ENCODE results near the gene METTL15. TPM values are rescaled to one million over a fixed set of nuclear protein-coding genes. Genes with fewer than 3 reads are reported as not detected.
"Not testable (repeated sequence)": the region's sequence is repeated elsewhere in the genome, so short reads cannot be mapped to it uniquely, and the experiment has no call there.

The METTL15 gene
- total and polyA plus RNA-seq, 2 experiments from 2014 or later: 9.0 to 19.8 TPM

DNA sequence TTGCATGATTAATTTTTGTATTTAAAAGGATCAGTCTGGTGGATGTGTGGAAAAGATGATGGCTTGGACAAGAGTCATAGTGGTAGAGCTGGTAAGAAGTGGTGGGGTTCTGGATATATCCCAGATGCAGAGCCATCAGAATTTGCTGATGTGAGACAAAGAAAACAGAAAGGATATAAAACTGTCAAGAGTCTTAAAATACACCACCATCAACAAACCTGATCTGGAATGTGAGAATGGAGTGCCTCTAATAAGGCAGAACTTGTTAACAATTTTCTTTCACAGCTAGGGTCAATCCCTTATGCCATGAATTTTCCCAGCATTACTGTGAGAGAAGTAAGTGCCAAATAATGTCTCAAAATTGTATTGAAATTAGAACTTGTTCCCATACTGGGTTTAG lies 215.4 kb downstream of the METTL15 start (continued):
- TF ChIP-seq, protein P1, sequence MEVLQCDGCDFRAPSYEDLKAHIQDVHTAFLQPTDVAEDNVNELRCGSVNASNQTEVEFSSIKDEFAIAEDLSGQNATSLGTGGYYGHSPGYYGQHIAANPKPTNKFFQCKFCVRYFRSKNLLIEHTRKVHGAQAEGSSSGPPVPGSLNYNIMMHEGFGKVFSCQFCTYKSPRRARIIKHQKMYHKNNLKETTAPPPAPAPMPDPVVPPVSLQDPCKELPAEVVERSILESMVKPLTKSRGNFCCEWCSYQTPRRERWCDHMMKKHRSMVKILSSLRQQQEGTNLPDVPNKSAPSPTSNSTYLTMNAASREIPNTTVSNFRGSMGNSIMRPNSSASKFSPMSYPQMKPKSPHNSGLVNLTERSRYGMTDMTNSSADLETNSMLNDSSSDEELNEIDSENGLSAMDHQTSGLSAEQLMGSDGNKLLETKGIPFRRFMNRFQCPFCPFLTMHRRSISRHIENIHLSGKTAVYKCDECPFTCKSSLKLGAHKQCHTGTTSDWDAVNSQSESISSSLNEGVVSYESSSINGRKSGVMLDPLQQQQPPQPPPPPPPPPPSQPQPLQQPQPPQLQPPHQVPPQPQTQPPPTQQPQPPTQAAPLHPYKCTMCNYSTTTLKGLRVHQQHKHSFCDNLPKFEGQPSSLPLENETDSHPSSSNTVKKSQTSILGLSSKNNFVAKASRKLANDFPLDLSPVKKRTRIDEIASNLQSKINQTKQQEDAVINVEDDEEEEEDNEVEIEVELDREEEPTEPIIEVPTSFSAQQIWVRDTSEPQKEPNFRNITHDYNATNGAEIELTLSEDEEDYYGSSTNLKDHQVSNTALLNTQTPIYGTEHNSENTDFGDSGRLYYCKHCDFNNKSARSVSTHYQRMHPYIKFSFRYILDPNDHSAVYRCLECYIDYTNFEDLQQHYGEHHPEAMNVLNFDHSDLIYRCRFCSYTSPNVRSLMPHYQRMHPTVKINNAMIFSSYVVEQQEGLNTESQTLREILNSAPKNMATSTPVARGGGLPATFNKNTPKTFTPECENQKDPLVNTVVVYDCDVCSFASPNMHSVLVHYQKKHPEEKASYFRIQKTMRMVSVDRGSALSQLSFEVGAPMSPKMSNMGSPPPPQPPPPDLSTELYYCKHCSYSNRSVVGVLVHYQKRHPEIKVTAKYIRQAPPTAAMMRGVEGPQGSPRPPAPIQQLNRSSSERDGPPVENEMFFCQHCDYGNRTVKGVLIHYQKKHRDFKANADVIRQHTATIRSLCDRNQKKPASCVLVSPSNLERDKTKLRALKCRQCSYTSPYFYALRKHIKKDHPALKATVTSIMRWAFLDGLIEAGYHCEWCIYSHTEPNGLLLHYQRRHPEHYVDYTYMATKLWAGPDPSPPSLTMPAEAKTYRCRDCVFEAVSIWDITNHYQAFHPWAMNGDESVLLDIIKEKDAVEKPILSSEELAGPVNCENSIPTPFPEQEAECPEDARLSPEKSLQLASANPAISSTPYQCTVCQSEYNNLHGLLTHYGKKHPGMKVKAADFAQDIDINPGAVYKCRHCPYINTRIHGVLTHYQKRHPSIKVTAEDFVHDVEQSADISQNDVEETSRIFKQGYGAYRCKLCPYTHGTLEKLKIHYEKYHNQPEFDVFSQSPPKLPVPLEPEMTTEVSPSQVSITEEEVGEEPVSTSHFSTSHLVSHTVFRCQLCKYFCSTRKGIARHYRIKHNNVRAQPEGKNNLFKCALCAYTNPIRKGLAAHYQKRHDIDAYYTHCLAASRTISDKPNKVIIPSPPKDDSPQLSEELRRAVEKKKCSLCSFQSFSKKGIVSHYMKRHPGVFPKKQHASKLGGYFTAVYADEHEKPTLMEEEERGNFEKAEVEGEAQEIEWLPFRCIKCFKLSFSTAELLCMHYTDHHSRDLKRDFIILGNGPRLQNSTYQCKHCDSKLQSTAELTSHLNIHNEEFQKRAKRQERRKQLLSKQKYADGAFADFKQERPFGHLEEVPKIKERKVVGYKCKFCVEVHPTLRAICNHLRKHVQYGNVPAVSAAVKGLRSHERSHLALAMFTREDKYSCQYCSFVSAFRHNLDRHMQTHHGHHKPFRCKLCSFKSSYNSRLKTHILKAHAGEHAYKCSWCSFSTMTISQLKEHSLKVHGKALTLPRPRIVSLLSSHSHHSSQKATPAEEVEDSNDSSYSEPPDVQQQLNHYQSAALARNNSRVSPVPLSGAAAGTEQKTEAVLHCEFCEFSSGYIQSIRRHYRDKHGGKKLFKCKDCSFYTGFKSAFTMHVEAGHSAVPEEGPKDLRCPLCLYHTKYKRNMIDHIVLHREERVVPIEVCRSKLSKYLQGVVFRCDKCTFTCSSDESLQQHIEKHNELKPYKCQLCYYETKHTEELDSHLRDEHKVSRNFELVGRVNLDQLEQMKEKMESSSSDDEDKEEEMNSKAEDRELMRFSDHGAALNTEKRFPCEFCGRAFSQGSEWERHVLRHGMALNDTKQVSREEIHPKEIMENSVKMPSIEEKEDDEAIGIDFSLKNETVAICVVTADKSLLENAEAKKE (CRISPR knock-in tag; IDR thresholded peaks at IDR 0.05): no peak
- TF ChIP-seq STAT1 (IDR thresholded peaks at IDR 0.05; ENCODE audit: unreplicated experiment): no peak
- TF ChIP-seq, protein P2, sequence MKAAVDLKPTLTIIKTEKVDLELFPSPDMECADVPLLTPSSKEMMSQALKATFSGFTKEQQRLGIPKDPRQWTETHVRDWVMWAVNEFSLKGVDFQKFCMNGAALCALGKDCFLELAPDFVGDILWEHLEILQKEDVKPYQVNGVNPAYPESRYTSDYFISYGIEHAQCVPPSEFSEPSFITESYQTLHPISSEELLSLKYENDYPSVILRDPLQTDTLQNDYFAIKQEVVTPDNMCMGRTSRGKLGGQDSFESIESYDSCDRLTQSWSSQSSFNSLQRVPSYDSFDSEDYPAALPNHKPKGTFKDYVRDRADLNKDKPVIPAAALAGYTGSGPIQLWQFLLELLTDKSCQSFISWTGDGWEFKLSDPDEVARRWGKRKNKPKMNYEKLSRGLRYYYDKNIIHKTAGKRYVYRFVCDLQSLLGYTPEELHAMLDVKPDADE (IDR thresholded peaks at IDR 0.05): no peak

DNA sequence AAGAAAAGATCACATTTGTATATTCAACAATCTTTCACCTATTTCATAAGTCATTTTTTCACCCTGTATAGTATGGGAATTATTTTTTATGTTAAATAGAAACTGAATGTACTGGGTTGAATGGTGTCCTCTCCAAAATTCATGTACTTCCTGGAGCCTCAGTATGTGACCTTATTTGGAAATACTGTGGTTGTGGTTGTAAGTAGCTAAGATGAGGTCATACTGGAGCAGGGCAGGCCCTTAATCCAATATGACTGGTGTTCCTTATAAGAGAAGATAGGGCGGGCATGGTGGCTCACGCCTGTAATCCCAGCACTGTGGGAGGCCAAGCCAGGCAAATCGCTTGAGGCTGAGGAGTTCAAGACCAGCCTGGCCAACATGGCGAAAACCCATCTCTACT lies 224.2 kb downstream of the METTL15 start:
- not testable (repeated sequence) for H4K20me1 ChIP-seq (replicated peaks; ENCODE audit: insufficient read depth); H3K27ac Mint-ChIP-seq; H3K27ac ChIP-seq (ENCODE audit: low read depth); H3K36me3 ChIP-seq (ENCODE audit: insufficient read depth); H3K4me1 ChIP-seq (ENCODE audit: insufficient read depth); DNase-seq (ENCODE audit: low spot score); H3K36me3 Mint-ChIP-seq (ENCODE audit: low read depth); H3K9me3 Mint-ChIP-seq; H3F3A ChIP-seq (replicated peaks; ENCODE audit: low read depth); H3K27me3 ChIP-seq (ENCODE audit: insufficient read depth); H3K9me2 ChIP-seq (ENCODE audit: insufficient read depth); H3K4me3 Mint-ChIP-seq; H3K4me2 ChIP-seq; H3K4me3 ChIP-seq; H3K27me3 Mint-ChIP-seq (ENCODE audit: insufficient read depth, low read depth, poor library complexity); H3K79me2 ChIP-seq (replicated peaks; ENCODE audit: insufficient read depth); H3K4me1 Mint-ChIP-seq; H2AFZ ChIP-seq
- peak; percentile 45 for ATAC-seq

DNA sequence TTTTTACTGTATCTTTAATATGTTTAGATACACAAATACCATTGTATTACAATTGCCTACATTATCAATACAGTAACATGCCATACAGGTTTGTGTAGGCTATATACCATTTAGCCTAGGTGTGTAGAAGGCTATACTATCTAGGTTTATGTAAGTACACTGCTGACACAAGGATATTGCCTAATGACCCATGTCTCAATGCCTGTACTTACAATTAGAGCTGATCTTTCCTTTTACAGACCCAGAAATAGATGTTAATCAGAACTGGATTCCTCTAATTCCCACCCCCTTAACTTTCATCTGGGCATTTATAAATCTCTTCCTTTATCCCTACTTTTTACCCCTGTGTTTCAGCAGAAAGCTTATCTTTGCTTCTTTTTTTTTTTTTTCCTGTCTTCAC lies 229.5 kb downstream of the METTL15 start:
- Mint-ChIP-seq H3K36me3 (ENCODE audit: low read depth) (no peaks in the 10 kb centered on the region), H3K4me3 (no peak overlapping the region), H3K4me1 (no peaks in the 10 kb centered on the region; the same call in 2 of the 3 replicates), H3K27ac (no peak overlapping the region), H3K27me3 (ENCODE audit: insufficient read depth, low read depth, poor library complexity) (peaks cover 3% of the 10 kb centered on the region), H3K9me3 (no peaks in the 10 kb centered on the region)
- Histone ChIP-seq H3K4me2 (no peak overlapping the region), H3F3A (replicated peaks; ENCODE audit: low read depth) (no peaks in the 10 kb centered on the region), H3K9me2 (ENCODE audit: insufficient read depth) (no peaks in the 10 kb centered on the region), H3K36me3 (ENCODE audit: insufficient read depth) (no peaks in the 10 kb centered on the region; the same call in 1 of the 2 replicates), H4K20me1 (replicated peaks; ENCODE audit: insufficient read depth) (peaks cover 5% of the 10 kb centered on the region; the same call in 1 of the 2 replicates), H3K27ac (ENCODE audit: low read depth) (no peak overlapping the region), H3K27me3 (ENCODE audit: insufficient read depth) (no peaks in the 10 kb centered on the region), H3K79me2 (replicated peaks; ENCODE audit: insufficient read depth) (no peaks in the 10 kb centered on the region), H3K4me1 (ENCODE audit: insufficient read depth) (no peaks in the 10 kb centered on the region), H2AFZ (no peak overlapping the region), H3K4me3 (no peak overlapping the region)
- ATAC-seq: no peak
- DNase-seq (ENCODE audit: low spot score): no peak
- no peak for TF ChIP-seq EZH2phosphoT487 (IDR thresholded peaks at IDR 0.05; ENCODE audit: unreplicated experiment)
- no peak for TF ChIP-seq STAT1 (IDR thresholded peaks at IDR 0.05; ENCODE audit: unreplicated experiment)
- TF ChIP-seq JUNB (IDR thresholded peaks at IDR 0.05; ENCODE audit: unreplicated experiment): no peak
- TF ChIP-seq, protein P3, sequence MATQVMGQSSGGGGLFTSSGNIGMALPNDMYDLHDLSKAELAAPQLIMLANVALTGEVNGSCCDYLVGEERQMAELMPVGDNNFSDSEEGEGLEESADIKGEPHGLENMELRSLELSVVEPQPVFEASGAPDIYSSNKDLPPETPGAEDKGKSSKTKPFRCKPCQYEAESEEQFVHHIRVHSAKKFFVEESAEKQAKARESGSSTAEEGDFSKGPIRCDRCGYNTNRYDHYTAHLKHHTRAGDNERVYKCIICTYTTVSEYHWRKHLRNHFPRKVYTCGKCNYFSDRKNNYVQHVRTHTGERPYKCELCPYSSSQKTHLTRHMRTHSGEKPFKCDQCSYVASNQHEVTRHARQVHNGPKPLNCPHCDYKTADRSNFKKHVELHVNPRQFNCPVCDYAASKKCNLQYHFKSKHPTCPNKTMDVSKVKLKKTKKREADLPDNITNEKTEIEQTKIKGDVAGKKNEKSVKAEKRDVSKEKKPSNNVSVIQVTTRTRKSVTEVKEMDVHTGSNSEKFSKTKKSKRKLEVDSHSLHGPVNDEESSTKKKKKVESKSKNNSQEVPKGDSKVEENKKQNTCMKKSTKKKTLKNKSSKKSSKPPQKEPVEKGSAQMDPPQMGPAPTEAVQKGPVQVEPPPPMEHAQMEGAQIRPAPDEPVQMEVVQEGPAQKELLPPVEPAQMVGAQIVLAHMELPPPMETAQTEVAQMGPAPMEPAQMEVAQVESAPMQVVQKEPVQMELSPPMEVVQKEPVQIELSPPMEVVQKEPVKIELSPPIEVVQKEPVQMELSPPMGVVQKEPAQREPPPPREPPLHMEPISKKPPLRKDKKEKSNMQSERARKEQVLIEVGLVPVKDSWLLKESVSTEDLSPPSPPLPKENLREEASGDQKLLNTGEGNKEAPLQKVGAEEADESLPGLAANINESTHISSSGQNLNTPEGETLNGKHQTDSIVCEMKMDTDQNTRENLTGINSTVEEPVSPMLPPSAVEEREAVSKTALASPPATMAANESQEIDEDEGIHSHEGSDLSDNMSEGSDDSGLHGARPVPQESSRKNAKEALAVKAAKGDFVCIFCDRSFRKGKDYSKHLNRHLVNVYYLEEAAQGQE (IDR thresholded peaks at IDR 0.05; ENCODE audit: unreplicated experiment): no peak
- no peak for TF ChIP-seq ZNF114 (CRISPR knock-in tag; IDR thresholded peaks at IDR 0.05)
- TF ChIP-seq ZNF331 (CRISPR knock-in tag; IDR thresholded peaks at IDR 0.05; ENCODE audit: low read depth): no peak

Measured in GM23338 (cell line).